OCI-LY1 (cell line): Measurements from ENCODE around the gene ACAP3.

Source experiments
- H2AFZ ChIP-seq: fragments of 200-600 bp; sonication (generic), shearing (Covaris generic); 2 replicates; pipeline ENCODE4 v1.6.0; 2014; ENCODE audit warnings: antibody characterized with exemption, mild to moderate bottlenecking, low read length
- H3F3A ChIP-seq: fragments of 200-600 bp; sonication (generic), shearing (Covaris generic); 2 replicates; pipeline ENCODE4 v1.6.0; 2014; ENCODE audit warnings: mild to moderate bottlenecking, antibody characterized with exemption, low read length, moderate library complexity; ENCODE audit not compliant: insufficient read depth
- H3K27ac ChIP-seq: fragments of 200-600 bp; sonication (generic); 2 replicates; pipeline ENCODE4 v1.5.1; 2014; ENCODE audit warnings: low read length, mixed run types, mild to moderate bottlenecking, low read depth; ENCODE audit not compliant: poor library complexity, severe bottlenecking
- H3K27me3 ChIP-seq: fragments of 200-600 bp; sonication (generic); 2 replicates; pipeline ENCODE4 v1.6.0; 2014; ENCODE audit warnings: antibody characterized with exemption, mild to moderate bottlenecking, low read length, moderate library complexity; ENCODE audit not compliant: insufficient read depth
- H3K36me3 ChIP-seq: fragments of 200-600 bp; sonication (generic); 2 replicates; pipeline ENCODE4 v1.6.1; 2014; ENCODE audit warnings: mild to moderate bottlenecking, antibody characterized with exemption, low read length, moderate library complexity, mixed read lengths; ENCODE audit not compliant: insufficient read depth
- H3K4me1 ChIP-seq: fragments of 200-600 bp; sonication (generic); 2 replicates; pipeline ENCODE4 v1.5.1; 2014; ENCODE audit warnings: mild to moderate bottlenecking, low read length, moderate library complexity; ENCODE audit not compliant: insufficient read depth, severe bottlenecking
- H3K4me2 ChIP-seq: fragments of 200-600 bp; sonication (generic), shearing (Covaris generic); 2 replicates; pipeline ENCODE4 v1.6.1; 2014; ENCODE audit warnings: low read length
- H3K4me3 ChIP-seq: fragments of 200-600 bp; sonication (generic); 2 replicates; pipeline ENCODE4 v1.5.1; 2014; ENCODE audit warnings: low read length, low read depth, mild to moderate bottlenecking, mixed read lengths; ENCODE audit not compliant: poor library complexity, severe bottlenecking
- H3K79me2 ChIP-seq: fragments of 200-600 bp; shearing (Covaris generic); 2 replicates; pipeline ENCODE4 v1.6.1; 2016; ENCODE audit warnings: mixed run types, low read length, mixed read lengths; ENCODE audit not compliant: insufficient read depth
- H3K9ac ChIP-seq: fragments of 200-600 bp; sonication (generic), shearing (Covaris generic); 2 replicates; pipeline ENCODE4 v1.6.1; 2014; ENCODE audit warnings: mild to moderate bottlenecking, low read length, mixed read lengths
- H3K9me2 ChIP-seq: fragments of 200-600 bp; sonication (generic), shearing (Covaris generic); 2 replicates; pipeline ENCODE4 v1.6.1; 2014; ENCODE audit warnings: low read depth, mild to moderate bottlenecking, low read length, mixed read lengths
- H3K9me3 ChIP-seq: fragments of 200-600 bp; shearing (Covaris generic); 2 replicates; pipeline ENCODE4 v1.6.1; 2014; ENCODE audit warnings: low read length, mixed read lengths
- H4K20me1 ChIP-seq: fragments of 200-600 bp; sonication (generic), shearing (Covaris generic); 2 replicates; pipeline ENCODE4 v1.6.0; 2016; ENCODE audit warnings: mild to moderate bottlenecking, low read length; ENCODE audit not compliant: insufficient read depth
- CTCF ChIP-seq: fragments of 200-600 bp; sonication (generic), shearing (Covaris generic); IDR thresholded peaks from 2 replicates; pipeline ENCODE4 v1.5.1; 2017; ENCODE audit warnings: mild to moderate bottlenecking, antibody characterized with exemption, low read length, moderate library complexity, mixed read lengths
- EZH2 ChIP-seq: fragments of 200-600 bp; sonication (generic), shearing (Covaris generic); IDR thresholded peaks from 2 replicates; pipeline ENCODE4 v1.8.0; 2017; ENCODE audit warnings: borderline replicate concordance, mixed run types, mild to moderate bottlenecking, antibody characterized with exemption, low read length, moderate library complexity, mixed read lengths

ACAP3 gene

DNA sequence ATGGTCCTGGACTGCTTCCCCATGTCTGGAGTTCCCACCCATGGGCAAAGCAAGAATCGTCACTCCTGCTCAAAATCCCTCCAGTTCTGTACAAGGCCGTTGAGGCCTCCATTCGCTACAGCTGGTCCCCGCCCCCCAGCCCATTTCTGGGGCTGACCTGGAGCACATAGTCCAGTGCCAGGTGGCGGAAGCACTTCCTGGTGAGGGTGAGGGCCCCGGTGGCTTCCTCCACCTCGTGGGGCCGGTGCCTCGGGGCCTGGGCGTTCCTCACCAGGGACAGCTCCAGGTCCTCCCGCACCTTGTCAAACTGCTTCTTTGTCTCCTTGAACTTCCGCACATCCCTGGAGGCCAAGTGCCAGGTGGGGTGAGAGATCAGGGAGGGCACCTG is 7.4 kb downstream of the ACAP3 start:
- H2AFZ ChIP-seq: no peak overlapping the region
- TF ChIP-seq CTCF (no peak), EZH2 (no peak)
- H3K4me2 ChIP-seq: no peak overlapping the region
- no peaks in the 10 kb centered on the region for H3K36me3 ChIP-seq
- no peak overlapping the region for H3K9ac ChIP-seq
- no peaks in the 10 kb centered on the region for H4K20me1 ChIP-seq
- H3K4me1 ChIP-seq: peaks cover 5% of the 10 kb centered on the region
- H3K9me2 ChIP-seq: no peaks in the 10 kb centered on the region
- no peaks in the 10 kb centered on the region for H3K9me3 ChIP-seq
- no peak overlapping the region for H3K4me3 ChIP-seq
- H3K27ac ChIP-seq: no peak overlapping the region
- no peaks in the 10 kb centered on the region for H3K79me2 ChIP-seq
- no peaks in the 10 kb centered on the region for H3F3A ChIP-seq
- no peaks in the 10 kb centered on the region for H3K27me3 ChIP-seq

DNA sequence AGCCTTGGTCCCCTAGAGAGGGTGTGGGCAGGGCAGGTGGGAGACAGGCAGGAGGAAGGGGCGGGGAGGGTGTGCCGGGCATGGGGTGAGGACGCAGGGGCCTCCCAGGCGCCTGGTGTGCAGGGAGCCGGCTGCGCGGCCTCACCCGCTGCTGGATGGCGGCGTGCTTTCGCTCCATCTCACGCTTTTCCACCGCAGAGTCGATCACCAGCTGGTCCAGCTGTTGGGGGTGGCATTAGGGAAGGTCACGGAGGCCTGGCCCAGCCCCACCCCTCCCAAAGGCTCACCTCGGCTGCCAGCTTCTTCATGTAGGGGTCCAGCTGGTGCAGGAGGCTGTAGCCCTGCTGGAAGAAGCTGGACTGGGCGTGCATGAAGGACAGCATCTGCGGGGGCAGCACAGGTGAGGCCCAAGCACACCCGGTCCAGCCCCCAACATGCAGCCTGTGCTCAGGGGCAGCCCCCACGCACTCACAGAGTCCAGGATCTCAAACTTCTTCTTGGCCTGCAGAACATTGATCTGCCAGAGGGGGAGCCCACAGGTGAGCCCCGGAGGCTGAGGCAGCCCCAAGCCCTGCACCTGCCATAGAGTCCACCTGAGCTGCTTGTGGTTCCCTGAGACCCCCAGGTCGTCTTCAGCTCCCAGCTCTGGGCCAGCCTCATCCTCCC is 7.9 kb downstream of the ACAP3 start:
- Histone ChIP-seq H4K20me1 (no peaks in the 10 kb centered on the region), H3K79me2 (no peaks in the 10 kb centered on the region), H3K27me3 (no peaks in the 10 kb centered on the region), H3F3A (no peaks in the 10 kb centered on the region), H3K9me3 (no peaks in the 10 kb centered on the region), H3K9me2 (no peaks in the 10 kb centered on the region), H2AFZ (no peak overlapping the region), H3K4me1 (no peaks in the 10 kb centered on the region), H3K27ac (no peak overlapping the region), H3K4me3 (no peak overlapping the region), H3K9ac (no peak overlapping the region), H3K4me2 (no peak overlapping the region), H3K36me3 (no peaks in the 10 kb centered on the region)
- no peak for TF ChIP-seq EZH2
- TF ChIP-seq CTCF: peak; percentile 52; the same call in 1 of the 2 replicates

- no peak overlapping the region for H3K27ac ChIP-seq
- no peak overlapping the region for H2AFZ ChIP-seq
- no peaks in the 10 kb centered on the region for H3K27me3 ChIP-seq
- no peak for TF ChIP-seq CTCF
- no peak for TF ChIP-seq EZH2
- H3K79me2 ChIP-seq: no peaks in the 10 kb centered on the region
- H4K20me1 ChIP-seq: no peaks in the 10 kb centered on the region
- no peaks in the 10 kb centered on the region for H3K9me2 ChIP-seq
- H3K9me3 ChIP-seq: no peaks in the 10 kb centered on the region
- no peaks in the 10 kb centered on the region for H3F3A ChIP-seq
- no peak overlapping the region for H3K9ac ChIP-seq
- H3K4me1 ChIP-seq: no peaks in the 10 kb centered on the region
- no peak overlapping the region for H3K4me2 ChIP-seq
- H3K4me3 ChIP-seq: no peak overlapping the region
- no peaks in the 10 kb centered on the region for H3K36me3 ChIP-seq
These were observed 8.7 kb downstream of the ACAP3 start for GRCh38 chr1:1298861-1299685.
